Kidney glomerular epithelial cell (primary cell): ENCODE measurements around the gene HOXC12.

Experiments used
- DNase-seq: peaks from one replicate; lab custom pipeline; 2025; lab: John Stamatoyannopoulos, UW

The HOXC12 gene

GRCh38 chr12:53972722-53973235 lies 18.1 kb downstream of the HOXC12 start, which contains the start of gene HOXC11:
TSS of gene HOXC11 (plus strand) at chr12:53973126. CDS start at chr12:53973242, 116 bp downstream.
- no peak for DNase-seq

GRCh38 chr12:53973236-53974042 lies 18.7 kb downstream of the HOXC12 start:
- DNase-seq: peak; percentile 43

- peak; percentile 51 for DNase-seq
These were observed 19.7 kb downstream of the HOXC12 start, which contains the start of gene HOTAIR for GRCh38 chr12:53974084-53975063. TSS of gene HOTAIR (minus strand) at chr12:53974954.

- peak; percentile 14 for DNase-seq
These were observed 20.4 kb downstream of the HOXC12 start for GRCh38 chr12:53975064-53975471.

- DNase-seq: no peak
These were observed 20.9 kb downstream of the HOXC12 start for GRCh38 chr12:53975479-53976152.

- no peak for DNase-seq
These were observed 21.6 kb downstream of the HOXC12 start for GRCh38 chr12:53976172-53976822.

- no peak for DNase-seq
These were observed 22.3 kb downstream of the HOXC12 start for GRCh38 chr12:53976823-53977595.

GRCh38 chr12:53977596-53978445 lies 23.1 kb downstream of the HOXC12 start:
- no peak for DNase-seq

GRCh38 chr12:53978477-53979356 lies 24.0 kb downstream of the HOXC12 start:
- no peak for DNase-seq

GRCh38 chr12:53980104-53980801 lies 25.6 kb downstream of the HOXC12 start:
- peak; percentile 33 for DNase-seq

GRCh38 chr12:53980802-53981496 lies 26.2 kb downstream of the HOXC12 start:
- no peak for DNase-seq

GRCh38 chr12:53981634-53982565 lies 27.2 kb downstream of the HOXC12 start:
- no peak for DNase-seq

GRCh38 chr12:53982648-53983567 lies 28.2 kb downstream of the HOXC12 start:
- DNase-seq: no peak

- no peak for DNase-seq
These were observed 28.9 kb downstream of the HOXC12 start for GRCh38 chr12:53983568-53983949.
